HCT116 (cell line): ENCODE measurements around the gene YBX2. TPM values are rescaled to one million over a fixed set of nuclear protein-coding genes. Genes with fewer than 3 reads are reported as not detected.

Experiments used
- ATAC-seq: fragments of 200-7000 bp; cut with Tn5 transposase; 2 replicates; pipeline ENCODE4 v1.9.1; 2020; ENCODE audit warnings: mild to moderate bottlenecking, moderate library complexity
- BruUV-seq: library from RNA; stranded (reverse); fragments of 400-500 nt; replicated peaks from 2 replicates; lab custom pipeline; 2021; lab: Mats Ljungman, UMichigan
- CTCF ChIA-PET: fragments of 300-600 bp; sonication (Branson Sonifier 250); formaldehyde crosslinking; loops from one replicate; lab custom pipeline; 2021; ENCODE audit warnings: antibody characterized with exemption; lab: Charles Lee
- POLR2A ChIA-PET: fragments of 300-600, 350-600 bp; sonication (Branson Sonifier 250); formaldehyde crosslinking; loops from one replicate; lab custom pipeline; 2021; ENCODE audit warnings: antibody characterized with exemption; lab: Charles Lee
- RAD21 ChIA-PET, 2 experiments: fragments of 300-600 bp; sonication (Branson Sonifier 250); formaldehyde crosslinking; loops; one replicate each; lab custom pipeline; 2023; ENCODE audit warnings: low total read pairs in 2 of 2; ENCODE audit not compliant: uncharacterized antibody in 2 of 2, unreplicated experiment in 2 of 2, low non-redundant PET in 1 of 2; lab: Charles Lee
- DNase-seq: peaks from one replicate; pipeline ENCODE4 v3.0.0-alpha.2; 2010; ENCODE audit warnings: low read depth, low spot score
- H2AFZ ChIP-seq: fragments of 200-600 bp; shearing (Covaris generic), sonication (generic); 2 replicates; pipeline ENCODE4 v1.6.1; 2017; ENCODE audit warnings: low read depth, mixed run types, mixed read lengths, antibody characterized with exemption, low read length; ENCODE audit not compliant: poor library complexity, severe bottlenecking
- H3K27ac ChIP-seq: 2 replicates; pipeline ENCODE4 v1.5.1; 2012; ENCODE audit warnings: low read depth, low read length
- H3K27me3 ChIP-seq: fragments of 200-600 bp; sonication (generic); 2 replicates; pipeline ENCODE4 v1.6.1; 2016; ENCODE audit warnings: mixed run types, low read length, mixed read lengths; ENCODE audit not compliant: insufficient read depth
- H3K36me3 ChIP-seq, 2 experiments: fragments of 200-500 bp in 1 of 2; fragments of 200-600 bp in 1 of 2; sonication (Bioruptor generic) in 1 of 2; sonication (generic) in 1 of 2; 2 replicates each; pipeline versions ENCODE4 v1.5.1 to v1.6.1; 2014 to 2016; ENCODE audit warnings: low read length in 2 of 2, inconsistent platforms in 1 of 2, mixed read lengths in 1 of 2, mixed run types in 1 of 2; ENCODE audit not compliant: insufficient read depth in 2 of 2, control insufficient read depth in 1 of 2
- H3K4me1 ChIP-seq, 2 experiments: fragments of 200-600 bp in 1 of 2; sonication (generic) in 1 of 2; 2 replicates each; pipeline versions ENCODE4 v1.5.1 to v1.6.1; 2012 to 2017; ENCODE audit warnings: low read length in 2 of 2, inconsistent platforms in 1 of 2, mild to moderate bottlenecking in 1 of 2, mixed read lengths in 1 of 2, mixed run types in 1 of 2, moderate library complexity in 1 of 2; ENCODE audit not compliant: insufficient read depth in 2 of 2, control insufficient read depth in 1 of 2
- H3K4me2 ChIP-seq: fragments of 200-600 bp; sonication (generic); 2 replicates; pipeline ENCODE4 v1.6.1; 2017; ENCODE audit warnings: mixed run types, low read length, mixed read lengths
- H3K4me3 ChIP-seq, 2 experiments: fragments of 200-600 bp in 1 of 2; sonication (generic) in 1 of 2; replicated peaks in 1 of 2; 2 replicates each; pipeline ENCODE4 v1.5.1; 2011 to 2016; ENCODE audit warnings: low read length in 2 of 2, control low read depth in 1 of 2, low read depth in 1 of 2, mild to moderate bottlenecking in 1 of 2, mixed read lengths in 1 of 2, mixed run types in 1 of 2
- H3K79me2 ChIP-seq: fragments of 200-600 bp; sonication (generic); 2 replicates; pipeline ENCODE4 v1.6.1; 2017; ENCODE audit warnings: mild to moderate bottlenecking, mixed run types, low read length, moderate library complexity, mixed read lengths; ENCODE audit not compliant: insufficient read depth
- H3K9ac ChIP-seq: fragments of 200-600 bp; sonication (generic); 2 replicates; pipeline ENCODE4 v1.6.1; 2016; ENCODE audit warnings: low read length, mixed read lengths
- H3K9me2 ChIP-seq: fragments of 200-600 bp; sonication (generic), shearing (Covaris generic); 2 replicates; pipeline ENCODE4 v1.6.1; 2017; ENCODE audit warnings: mixed run types, mild to moderate bottlenecking, moderate library complexity; ENCODE audit not compliant: insufficient read depth
- H3K9me3 ChIP-seq, 2 experiments: fragments of 200-500 bp in 1 of 2; fragments of 200-600 bp in 1 of 2; sonication (Bioruptor generic) in 1 of 2; sonication (generic) in 1 of 2; 2 replicates each; pipeline ENCODE4 v1.6.1; 2014 to 2017; ENCODE audit warnings: low read length in 2 of 2, mixed read lengths in 2 of 2, inconsistent platforms in 1 of 2, low read depth in 1 of 2, mild to moderate bottlenecking in 1 of 2, mixed run types in 1 of 2, moderate library complexity in 1 of 2; ENCODE audit not compliant: control insufficient read depth in 1 of 2, insufficient read depth in 1 of 2
- H4K20me1 ChIP-seq: fragments of 200-600 bp; sonication (generic), shearing (Covaris generic); 2 replicates; pipeline ENCODE4 v1.6.1; 2017; ENCODE audit warnings: mixed run types, mild to moderate bottlenecking, moderate library complexity; ENCODE audit not compliant: insufficient read depth
- CEBPB ChIP-seq: IDR thresholded peaks from 2 replicates; pipeline ENCODE4 v1.6.1; 2012; ENCODE audit warnings: low read depth
- EGR1 ChIP-seq: IDR thresholded peaks from 2 replicates; pipeline ENCODE4 v1.6.1; 2012; ENCODE audit warnings: low read depth
- EZH2phosphoT487 ChIP-seq: fragments of 200-600 bp; IDR thresholded peaks from 2 replicates; pipeline ENCODE4 v1.6.1; 2018; ENCODE audit warnings: antibody characterized with exemption, borderline replicate concordance
- FOSL1 ChIP-seq: IDR thresholded peaks from 2 replicates; pipeline ENCODE4 v1.6.1; 2012; ENCODE audit warnings: low read depth
- JUND ChIP-seq: IDR thresholded peaks from 2 replicates; pipeline ENCODE4 v1.6.1; 2012
- POLR2A ChIP-seq: IDR thresholded peaks from 2 replicates; pipeline ENCODE4 v1.7.0; 2011; ENCODE audit warnings: borderline replicate concordance; ENCODE audit not compliant: insufficient read depth, insufficient read length; ENCODE audit errors: extremely low read depth
- RAD21 ChIP-seq: IDR thresholded peaks from 2 replicates; pipeline ENCODE4 v1.6.1; 2012; ENCODE audit warnings: low read depth, mild to moderate bottlenecking
- SIN3A ChIP-seq: IDR thresholded peaks from 2 replicates; pipeline ENCODE4 v1.6.1; 2012; ENCODE audit warnings: low read depth
- SRF ChIP-seq: IDR thresholded peaks from 2 replicates; pipeline ENCODE4 v1.6.1; 2012; ENCODE audit warnings: low read depth
- TCF7L2 ChIP-seq: IDR thresholded peaks from 2 replicates; pipeline ENCODE4 v1.7.0; 2011; ENCODE audit warnings: borderline replicate concordance, inconsistent platforms; ENCODE audit not compliant: insufficient read depth, insufficient read length; ENCODE audit errors: extremely low read depth
- ZNF274 ChIP-seq: fragments of 200-500 bp; sonication (Bioruptor generic); IDR thresholded peaks from 2 replicates; pipeline ENCODE4 v1.6.1; 2014; ENCODE audit warnings: mild to moderate bottlenecking, low read depth, low read length, inconsistent platforms
- intact Hi-C: fragments of 100-400 bp; cut with micrococcal nuclease; formaldehyde crosslinking; loops from 2 replicates; pipeline ENCODE4 v1.10.0; 2022
- total RNA-seq: library from RNA; stranded (reverse); gene quantifications from one replicate; pipeline ENCODE4 v1.2.1, GENCODE V29; 2021; ENCODE audit not compliant: unreplicated experiment
- TF ChIP-seq, protein P1 (sequence below): IDR thresholded peaks from 2 replicates; pipeline ENCODE4 v1.6.1; 2012
- TF ChIP-seq, protein P2 (sequence below), 3 experiments: fragments of 200-600 bp in 1 of 3; sonication (generic) in 1 of 3; IDR thresholded peaks in 2 of 3; conservative IDR thresholded peaks in 1 of 3; 2 replicates each; pipeline ENCODE4 v1.5.1; 2012 to 2017; ENCODE audit warnings: low read depth in 2 of 3, low read length in 2 of 3, antibody characterized with exemption in 1 of 3, borderline replicate concordance in 1 of 3, control low read depth in 1 of 3, mild to moderate bottlenecking in 1 of 3, mixed read lengths in 1 of 3, mixed run types in 1 of 3, moderate library complexity in 1 of 3; ENCODE audit not compliant: insufficient read depth in 1 of 3
- TF ChIP-seq, protein P3 (sequence below): IDR thresholded peaks from 2 replicates; pipeline ENCODE4 v1.6.1; 2012; ENCODE audit warnings: low read depth

The YBX2 gene
- total RNA-seq, 1 experiment from 2014 or later: 2.3 TPM

DNA sequence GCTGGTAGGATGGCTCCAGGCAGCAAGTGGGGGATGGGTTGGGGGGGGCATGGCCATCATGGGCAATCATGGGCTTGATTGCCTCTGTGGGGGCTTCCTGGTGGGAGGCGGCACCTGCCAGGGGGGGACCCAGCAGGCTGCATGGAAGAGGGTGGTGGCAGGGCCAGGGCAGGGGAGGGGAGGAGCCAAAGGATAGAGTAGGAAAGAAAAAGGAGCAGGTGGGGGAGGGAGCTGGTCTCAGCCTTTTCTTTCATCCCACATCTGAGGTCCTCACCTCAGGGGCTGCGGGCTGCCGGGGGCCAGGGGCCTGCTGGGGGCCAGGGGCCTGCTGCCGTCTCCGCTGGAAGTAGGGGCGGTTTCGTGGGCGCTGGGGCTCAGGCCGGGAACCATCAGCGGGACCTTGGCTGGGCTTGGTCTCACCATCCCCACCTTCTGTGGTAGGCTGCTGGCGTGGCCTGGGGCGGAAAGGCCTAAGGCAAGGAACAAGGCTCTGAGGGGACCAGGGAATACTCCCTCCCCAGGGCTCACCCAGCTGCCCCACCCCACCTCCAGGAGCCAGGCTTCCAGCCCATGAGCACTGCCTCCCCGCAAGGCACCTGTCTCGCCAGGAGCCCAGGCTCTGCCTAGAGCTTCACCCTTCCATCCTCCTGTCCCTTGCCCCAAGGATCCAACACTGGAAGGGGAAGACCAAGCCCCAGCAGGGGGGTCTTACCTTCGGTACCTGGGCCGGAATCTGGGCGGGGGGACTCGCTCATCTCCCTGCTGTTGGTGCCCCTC, 5.0 kb downstream of the YBX2 start:
- no peaks in the 10 kb centered on the region for H3K27me3 ChIP-seq
- no peak overlapping the region for H3K27ac ChIP-seq
- no peaks in the 10 kb centered on the region for H3K9me3 ChIP-seq
- H3K79me2 ChIP-seq: no peaks in the 10 kb centered on the region
- H3K9ac ChIP-seq: no peak overlapping the region
- ATAC-seq (no peak), DNase-seq (no peak)
- ChIA-PET CTCF (no interaction called here), RAD21 (no interaction called here), POLR2A (no interaction called here)
- BruUV-seq: no TSS peak
- no peaks in the 10 kb centered on the region for H3K36me3 ChIP-seq
- H3K4me3 ChIP-seq: no peak overlapping the region
- no peak overlapping the region for H3K4me2 ChIP-seq
- no peaks in the 10 kb centered on the region for H3K9me2 ChIP-seq
- no peak overlapping the region for H2AFZ ChIP-seq
- intact Hi-C loops: no loop called here
- H3K4me1 ChIP-seq: peaks cover 4 to 15% of the 10 kb centered on the region in 2 experiments; a peak in 3 of 4 replicates
- no peaks in the 10 kb centered on the region for H4K20me1 ChIP-seq
- TF ChIP-seq, protein P1, sequence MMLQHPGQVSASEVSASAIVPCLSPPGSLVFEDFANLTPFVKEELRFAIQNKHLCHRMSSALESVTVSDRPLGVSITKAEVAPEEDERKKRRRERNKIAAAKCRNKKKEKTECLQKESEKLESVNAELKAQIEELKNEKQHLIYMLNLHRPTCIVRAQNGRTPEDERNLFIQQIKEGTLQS: no peak
- no peak for TF ChIP-seq EGR1
- TF ChIP-seq JUND: no peak
- TF ChIP-seq CEBPB: no peak
- TF ChIP-seq FOSL1: no peak
- TF ChIP-seq, all 23 proteins: peak for 0

DNA sequence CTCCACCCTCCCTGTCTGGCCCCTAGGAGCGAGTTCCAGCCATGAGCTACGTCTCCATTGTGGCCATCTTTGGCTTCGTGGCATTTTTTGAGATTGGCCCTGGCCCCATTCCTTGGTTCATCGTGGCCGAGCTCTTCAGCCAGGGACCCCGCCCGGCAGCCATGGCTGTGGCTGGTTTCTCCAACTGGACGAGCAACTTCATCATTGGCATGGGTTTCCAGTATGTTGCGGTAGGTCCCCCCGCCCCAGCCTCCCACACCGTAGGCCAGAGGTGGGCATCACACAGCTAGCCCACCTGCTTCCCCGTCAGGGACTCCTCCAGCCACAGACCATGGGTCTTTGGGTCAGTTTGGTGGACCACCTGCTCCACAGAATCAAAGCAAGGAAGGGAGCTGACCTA, 8.8 kb downstream of the YBX2 start:
- ChIA-PET CTCF (interaction anchor here (1.1 kb wide), 1 partner anchor 11 kb away, joined by 4 read pairs; no protein-coding TSS in a partner anchor), POLR2A (no interaction called here), RAD21 (no interaction called here)
- no peak overlapping the region for H3K27ac ChIP-seq
- no peak overlapping the region for H3K4me3 ChIP-seq
- H3K36me3 ChIP-seq: no peaks in the 10 kb centered on the region
- intact Hi-C loops: no loop called here
- no peak for DNase-seq
- H3K79me2 ChIP-seq: no peaks in the 10 kb centered on the region
- no peak overlapping the region for H3K9ac ChIP-seq
- no peaks in the 10 kb centered on the region for H3K27me3 ChIP-seq
- no peaks in the 10 kb centered on the region for H3K9me2 ChIP-seq
- ATAC-seq: no peak
- H2AFZ ChIP-seq: no peak overlapping the region
- H3K4me1 ChIP-seq: peaks cover 10 to 25% of the 10 kb centered on the region in 2 experiments
- H3K4me2 ChIP-seq: no peak overlapping the region
- no peaks in the 10 kb centered on the region for H4K20me1 ChIP-seq
- no peaks in the 10 kb centered on the region for H3K9me3 ChIP-seq
- BruUV-seq: no TSS peak
- TF ChIP-seq TCF7L2 (no peak), POLR2A (no peak), EZH2phosphoT487 (no peak), SIN3A (no peak), SRF (no peak), CEBPB (no peak), ZNF274 (no peak), FOSL1 (no peak), EGR1 (no peak), RAD21 (no peak)
- TF ChIP-seq, protein P2, sequence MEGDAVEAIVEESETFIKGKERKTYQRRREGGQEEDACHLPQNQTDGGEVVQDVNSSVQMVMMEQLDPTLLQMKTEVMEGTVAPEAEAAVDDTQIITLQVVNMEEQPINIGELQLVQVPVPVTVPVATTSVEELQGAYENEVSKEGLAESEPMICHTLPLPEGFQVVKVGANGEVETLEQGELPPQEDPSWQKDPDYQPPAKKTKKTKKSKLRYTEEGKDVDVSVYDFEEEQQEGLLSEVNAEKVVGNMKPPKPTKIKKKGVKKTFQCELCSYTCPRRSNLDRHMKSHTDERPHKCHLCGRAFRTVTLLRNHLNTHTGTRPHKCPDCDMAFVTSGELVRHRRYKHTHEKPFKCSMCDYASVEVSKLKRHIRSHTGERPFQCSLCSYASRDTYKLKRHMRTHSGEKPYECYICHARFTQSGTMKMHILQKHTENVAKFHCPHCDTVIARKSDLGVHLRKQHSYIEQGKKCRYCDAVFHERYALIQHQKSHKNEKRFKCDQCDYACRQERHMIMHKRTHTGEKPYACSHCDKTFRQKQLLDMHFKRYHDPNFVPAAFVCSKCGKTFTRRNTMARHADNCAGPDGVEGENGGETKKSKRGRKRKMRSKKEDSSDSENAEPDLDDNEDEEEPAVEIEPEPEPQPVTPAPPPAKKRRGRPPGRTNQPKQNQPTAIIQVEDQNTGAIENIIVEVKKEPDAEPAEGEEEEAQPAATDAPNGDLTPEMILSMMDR (IDR thresholded peaks at IDR 0.05 in 2 of 3, conservative IDR thresholded peaks at IDR 0.05 in 1 of 3; ENCODE audit: borderline replicate concordance in 1 of 3, insufficient read depth in 1 of 3, low read depth in 2 of 3, low read length in 2 of 3): no peak
- TF ChIP-seq, protein P3, sequence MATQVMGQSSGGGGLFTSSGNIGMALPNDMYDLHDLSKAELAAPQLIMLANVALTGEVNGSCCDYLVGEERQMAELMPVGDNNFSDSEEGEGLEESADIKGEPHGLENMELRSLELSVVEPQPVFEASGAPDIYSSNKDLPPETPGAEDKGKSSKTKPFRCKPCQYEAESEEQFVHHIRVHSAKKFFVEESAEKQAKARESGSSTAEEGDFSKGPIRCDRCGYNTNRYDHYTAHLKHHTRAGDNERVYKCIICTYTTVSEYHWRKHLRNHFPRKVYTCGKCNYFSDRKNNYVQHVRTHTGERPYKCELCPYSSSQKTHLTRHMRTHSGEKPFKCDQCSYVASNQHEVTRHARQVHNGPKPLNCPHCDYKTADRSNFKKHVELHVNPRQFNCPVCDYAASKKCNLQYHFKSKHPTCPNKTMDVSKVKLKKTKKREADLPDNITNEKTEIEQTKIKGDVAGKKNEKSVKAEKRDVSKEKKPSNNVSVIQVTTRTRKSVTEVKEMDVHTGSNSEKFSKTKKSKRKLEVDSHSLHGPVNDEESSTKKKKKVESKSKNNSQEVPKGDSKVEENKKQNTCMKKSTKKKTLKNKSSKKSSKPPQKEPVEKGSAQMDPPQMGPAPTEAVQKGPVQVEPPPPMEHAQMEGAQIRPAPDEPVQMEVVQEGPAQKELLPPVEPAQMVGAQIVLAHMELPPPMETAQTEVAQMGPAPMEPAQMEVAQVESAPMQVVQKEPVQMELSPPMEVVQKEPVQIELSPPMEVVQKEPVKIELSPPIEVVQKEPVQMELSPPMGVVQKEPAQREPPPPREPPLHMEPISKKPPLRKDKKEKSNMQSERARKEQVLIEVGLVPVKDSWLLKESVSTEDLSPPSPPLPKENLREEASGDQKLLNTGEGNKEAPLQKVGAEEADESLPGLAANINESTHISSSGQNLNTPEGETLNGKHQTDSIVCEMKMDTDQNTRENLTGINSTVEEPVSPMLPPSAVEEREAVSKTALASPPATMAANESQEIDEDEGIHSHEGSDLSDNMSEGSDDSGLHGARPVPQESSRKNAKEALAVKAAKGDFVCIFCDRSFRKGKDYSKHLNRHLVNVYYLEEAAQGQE: no peak
